ENCODE measurements around the gene PTPRM.

DNA sequence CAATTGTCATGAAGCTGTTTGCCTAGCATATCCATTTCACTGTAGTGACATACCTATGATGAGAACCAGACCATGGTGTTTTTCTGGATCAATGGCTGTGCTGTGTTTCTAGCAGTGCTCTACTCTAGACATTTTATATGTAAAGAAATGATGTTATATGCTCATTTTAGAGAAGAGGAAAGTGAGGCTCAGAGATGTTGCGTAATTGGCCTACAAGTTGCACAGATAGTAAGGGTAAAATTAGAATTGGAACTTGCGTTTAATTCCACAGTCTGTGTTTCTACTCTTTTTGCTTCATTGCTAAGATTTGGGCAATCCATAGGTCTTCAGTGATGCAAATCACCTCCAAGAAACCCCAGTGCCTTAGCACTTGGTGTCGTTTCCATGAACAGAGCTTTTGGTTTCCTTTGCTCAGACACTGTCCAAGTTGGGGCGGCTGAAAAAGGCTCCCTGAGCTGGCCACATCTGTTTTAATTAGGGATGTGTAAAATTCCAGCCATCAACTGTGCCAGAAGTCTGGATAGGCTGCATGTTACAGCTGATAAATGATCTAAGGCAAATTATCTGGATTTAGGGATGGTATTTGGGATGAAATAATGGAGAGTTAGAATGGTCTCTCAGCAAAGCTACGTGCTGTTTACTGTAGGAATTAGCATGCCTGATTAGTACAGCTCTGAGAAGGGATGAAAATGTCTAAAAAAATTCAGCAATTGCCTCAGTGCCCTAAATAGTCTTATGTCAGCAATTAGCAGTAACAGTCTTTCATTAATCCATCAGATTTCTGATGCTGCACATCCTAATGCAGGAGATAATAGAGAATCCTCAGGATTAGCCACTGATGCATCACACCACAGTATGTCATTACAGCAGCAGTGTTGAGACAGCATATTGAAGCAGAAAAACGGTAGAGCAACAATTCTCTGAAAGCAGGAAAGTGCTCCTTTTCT, 65.3 kb downstream of the PTPRM start:
- TF ChIP-seq, protein P1, sequence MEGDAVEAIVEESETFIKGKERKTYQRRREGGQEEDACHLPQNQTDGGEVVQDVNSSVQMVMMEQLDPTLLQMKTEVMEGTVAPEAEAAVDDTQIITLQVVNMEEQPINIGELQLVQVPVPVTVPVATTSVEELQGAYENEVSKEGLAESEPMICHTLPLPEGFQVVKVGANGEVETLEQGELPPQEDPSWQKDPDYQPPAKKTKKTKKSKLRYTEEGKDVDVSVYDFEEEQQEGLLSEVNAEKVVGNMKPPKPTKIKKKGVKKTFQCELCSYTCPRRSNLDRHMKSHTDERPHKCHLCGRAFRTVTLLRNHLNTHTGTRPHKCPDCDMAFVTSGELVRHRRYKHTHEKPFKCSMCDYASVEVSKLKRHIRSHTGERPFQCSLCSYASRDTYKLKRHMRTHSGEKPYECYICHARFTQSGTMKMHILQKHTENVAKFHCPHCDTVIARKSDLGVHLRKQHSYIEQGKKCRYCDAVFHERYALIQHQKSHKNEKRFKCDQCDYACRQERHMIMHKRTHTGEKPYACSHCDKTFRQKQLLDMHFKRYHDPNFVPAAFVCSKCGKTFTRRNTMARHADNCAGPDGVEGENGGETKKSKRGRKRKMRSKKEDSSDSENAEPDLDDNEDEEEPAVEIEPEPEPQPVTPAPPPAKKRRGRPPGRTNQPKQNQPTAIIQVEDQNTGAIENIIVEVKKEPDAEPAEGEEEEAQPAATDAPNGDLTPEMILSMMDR (IDR thresholded peaks at IDR 0.05; ENCODE audit: insufficient read depth, low read length, poor library complexity, severe bottlenecking): no peak
- no peak for TF ChIP-seq EZH2phosphoT487 (conservative IDR thresholded peaks at IDR 0.05; ENCODE audit: low read length)

Measured in SU-DHL-6 (cell line).